ENCODE data around the gene KRTAP3-1. TPM values are rescaled to one million over a fixed set of nuclear protein-coding genes. Genes with fewer than 3 reads are reported as not detected.

Gene KRTAP3-1
- total RNA-seq, 1 donor from 2014 or later: not detected

DNA sequence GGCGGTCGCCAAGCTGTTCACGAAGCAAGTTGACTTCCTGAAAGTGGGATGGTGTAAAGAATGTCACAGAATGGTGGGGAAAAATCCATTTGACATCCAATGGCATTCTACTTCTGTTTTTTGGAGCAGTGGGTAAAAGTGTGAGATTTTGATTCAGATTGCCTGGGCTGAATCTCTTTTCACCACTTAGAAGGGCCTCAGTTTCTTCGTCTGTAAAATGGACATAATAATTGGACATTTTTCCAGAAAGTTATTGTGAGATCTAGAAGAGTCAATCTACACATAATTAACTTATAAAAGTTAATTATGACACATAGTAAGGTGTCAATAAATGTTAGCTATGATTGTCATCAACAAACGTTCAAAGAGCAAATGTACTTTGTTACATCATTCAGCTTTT, 27.8 kb downstream of the KRTAP3-1 start:
- no peak for DNase-seq (ENCODE audit: low spot score in 2 of 2)
- no peak for FAIRE-seq

DNA sequence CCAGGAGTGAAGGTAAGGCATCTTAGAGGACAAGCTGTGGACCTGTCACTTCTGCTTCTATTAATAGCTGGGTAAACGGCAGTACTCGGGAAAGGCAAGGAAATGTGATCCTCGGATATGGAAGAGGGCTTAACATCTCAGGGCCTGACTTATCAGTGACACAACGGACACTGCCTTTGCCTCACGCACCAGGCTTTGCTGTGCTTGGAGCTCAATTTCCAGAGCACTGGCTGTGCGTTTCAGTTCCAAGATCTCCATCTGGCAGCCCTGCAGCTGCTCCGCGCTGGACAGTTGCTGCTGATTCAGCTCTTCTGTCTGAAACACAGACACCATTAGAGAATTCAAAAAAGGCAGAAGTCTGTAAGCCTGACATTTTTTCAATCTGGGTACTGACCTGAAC, 28.3 kb downstream of the KRTAP3-1 start:
- DNase-seq (ENCODE audit: low spot score in 2 of 2) (peak; percentile 2 to 17), FAIRE-seq (no peak)

DNA sequence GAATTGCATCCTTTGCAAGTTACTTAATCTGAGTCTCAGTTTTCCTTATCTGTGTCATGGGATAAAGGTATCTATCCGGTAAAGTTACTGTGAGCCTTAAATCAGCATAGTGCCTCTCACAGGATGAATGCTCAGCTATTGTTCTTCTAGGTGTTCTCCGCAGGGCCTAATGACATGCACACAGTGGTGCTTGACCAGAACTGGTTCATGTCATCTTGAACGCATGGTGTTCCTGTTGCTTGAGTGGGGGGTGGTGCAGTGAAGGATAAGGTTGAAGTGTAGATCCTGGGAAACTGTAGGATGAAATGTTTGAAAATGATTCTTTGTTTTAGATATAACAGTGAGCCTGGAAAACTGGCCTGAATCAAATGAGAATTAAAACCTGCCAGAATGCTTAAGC, 28.8 kb downstream of the KRTAP3-1 start:
- FAIRE-seq: no peak
- no peak for DNase-seq (ENCODE audit: low spot score in 2 of 2)

DNA sequence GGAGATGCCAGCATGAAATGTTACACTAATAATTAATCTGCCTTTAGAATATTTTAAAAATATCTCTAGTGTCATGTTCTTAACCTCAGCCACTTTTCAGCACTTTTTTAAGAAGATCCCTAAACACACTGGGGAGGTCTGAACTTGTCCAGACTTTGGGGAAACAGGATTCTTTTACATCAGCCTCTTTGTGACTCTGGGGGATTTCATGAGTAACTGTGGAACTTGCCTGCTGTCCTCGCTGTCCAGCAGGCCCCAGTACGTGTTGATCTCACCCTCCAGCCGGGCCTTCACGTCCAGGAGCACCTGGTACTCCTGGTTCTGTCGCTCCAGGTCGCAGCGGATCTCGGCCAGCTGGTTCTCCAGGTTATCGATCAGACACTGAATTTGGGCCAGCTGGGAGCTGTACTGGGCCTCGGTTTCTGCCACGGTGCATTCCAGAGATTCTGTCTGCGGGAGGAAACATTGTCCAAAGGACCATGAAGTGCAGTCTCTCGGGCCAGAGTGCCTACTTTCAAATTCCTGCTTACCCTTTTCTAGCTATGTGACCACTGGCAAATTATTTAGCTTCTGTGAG, 30.3 kb downstream of the KRTAP3-1 start:
- no peak for FAIRE-seq
- DNase-seq (ENCODE audit: low spot score in 2 of 2): no peak

DNA sequence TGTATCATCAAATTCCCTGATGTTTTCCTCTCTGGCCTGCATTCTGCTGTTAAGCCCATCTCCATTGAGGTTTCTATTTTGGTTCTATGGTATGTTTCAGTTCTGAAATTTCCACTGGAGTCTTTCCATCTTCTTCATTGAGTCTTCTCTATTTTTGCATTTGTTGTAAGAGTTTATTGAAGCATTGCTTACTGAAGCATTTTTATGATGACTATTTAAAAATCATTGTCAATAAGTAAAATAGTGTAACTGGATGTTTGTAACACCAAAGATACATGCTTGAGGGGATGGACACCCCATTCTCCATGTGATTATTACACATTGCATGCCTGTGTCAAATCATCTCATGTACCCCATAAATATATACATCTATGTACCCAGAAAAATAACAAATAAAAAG, 33.4 kb downstream of the KRTAP3-1 start:
- DNase-seq (ENCODE audit: low spot score in 2 of 2) (no peak), FAIRE-seq (no peak)

DNA sequence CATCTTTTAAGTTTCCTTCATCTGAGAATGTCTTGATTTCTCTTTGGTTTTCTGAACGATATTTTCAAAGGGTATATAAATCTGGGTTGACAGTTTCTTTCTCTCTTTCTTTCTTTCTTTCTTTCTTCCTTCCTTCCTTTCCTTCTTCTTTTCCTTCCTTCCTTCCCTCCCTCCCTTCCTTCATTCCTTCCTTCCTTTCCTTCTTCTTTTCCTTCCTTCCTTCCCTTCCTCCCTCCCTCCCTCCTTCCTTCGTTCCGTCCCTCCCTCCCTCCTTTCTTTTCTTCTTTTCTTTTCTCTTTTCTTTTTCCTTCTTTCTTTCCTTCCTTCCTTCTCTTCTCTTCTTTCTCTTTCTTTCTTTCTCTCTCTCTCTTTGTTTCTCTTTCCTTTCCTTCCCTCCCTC, 34.6 kb downstream of the KRTAP3-1 start:
- FAIRE-seq: no peak
- no peak for DNase-seq (ENCODE audit: low spot score in 2 of 2)

DNA sequence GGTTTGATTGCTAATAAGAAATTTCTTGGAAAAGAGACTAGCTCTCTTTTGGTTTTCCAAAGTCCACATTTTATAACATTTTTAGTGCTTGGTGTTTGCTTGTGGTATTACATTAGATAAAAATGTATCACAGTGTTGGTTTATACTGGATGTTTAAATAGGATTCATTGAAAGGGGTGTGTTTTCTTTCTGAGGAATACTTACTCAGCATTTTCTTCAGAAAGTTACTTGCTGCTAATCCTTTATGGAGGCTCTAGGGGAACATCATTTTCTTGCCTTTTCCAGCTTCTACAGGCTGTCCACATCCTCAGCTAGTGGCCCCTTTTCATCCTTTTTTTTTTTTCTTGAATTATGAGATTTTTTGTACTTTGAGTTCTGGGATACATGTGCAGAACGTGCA, 41.3 kb downstream of the KRTAP3-1 start:
- DNase-seq (ENCODE audit: low spot score in 2 of 2) (no peak), FAIRE-seq (no peak)

DNA sequence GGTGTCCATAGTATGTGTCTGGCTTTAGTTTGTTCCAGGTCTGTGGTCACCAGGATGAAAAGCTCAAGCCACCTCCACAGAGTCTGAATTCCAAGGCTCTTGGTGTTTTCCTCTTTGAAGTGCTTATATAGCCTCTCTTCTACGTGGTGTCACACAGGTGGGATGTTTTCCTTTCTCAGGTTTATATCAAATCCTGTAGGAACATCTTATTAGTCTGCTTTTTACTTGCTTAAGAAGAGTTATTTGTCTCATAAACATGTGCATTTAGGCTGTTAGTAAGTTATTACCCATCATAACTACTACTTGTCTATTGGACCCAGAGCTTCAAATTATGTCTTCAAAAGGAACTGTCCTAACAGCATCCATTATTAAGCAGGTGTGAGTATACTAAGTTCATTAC, 42.1 kb downstream of the KRTAP3-1 start, which contains the start of gene KRT39:
KRT39 (minus strand) TSS at position 101 of the 400 bp plus-strand sequence; CDS start at position 9, 92 bp downstream.
- DNase-seq (ENCODE audit: low spot score in 2 of 2): no peak
- no peak for FAIRE-seq

DNA sequence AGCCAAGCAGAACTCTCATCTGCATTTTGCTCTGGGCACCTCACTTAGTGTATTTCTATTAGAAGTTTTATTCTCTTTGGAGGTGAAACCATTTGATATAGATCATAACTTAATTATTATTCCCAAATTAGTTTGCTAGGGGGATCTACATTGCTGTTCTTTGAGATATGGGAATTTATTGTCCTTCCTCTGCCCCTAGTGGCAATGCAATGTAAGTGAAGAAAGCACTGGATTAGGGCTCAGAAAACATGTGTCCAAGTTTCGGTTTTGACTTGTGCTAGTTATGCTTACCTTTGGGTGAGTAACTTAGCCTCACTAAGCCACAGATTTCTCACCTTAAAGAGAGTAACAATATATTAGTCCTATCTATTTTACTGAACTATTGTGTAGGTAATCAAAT, 45.1 kb downstream of the KRTAP3-1 start:
- DNase-seq (ENCODE audit: low spot score in 2 of 2): no peak
- no peak for FAIRE-seq

DNA sequence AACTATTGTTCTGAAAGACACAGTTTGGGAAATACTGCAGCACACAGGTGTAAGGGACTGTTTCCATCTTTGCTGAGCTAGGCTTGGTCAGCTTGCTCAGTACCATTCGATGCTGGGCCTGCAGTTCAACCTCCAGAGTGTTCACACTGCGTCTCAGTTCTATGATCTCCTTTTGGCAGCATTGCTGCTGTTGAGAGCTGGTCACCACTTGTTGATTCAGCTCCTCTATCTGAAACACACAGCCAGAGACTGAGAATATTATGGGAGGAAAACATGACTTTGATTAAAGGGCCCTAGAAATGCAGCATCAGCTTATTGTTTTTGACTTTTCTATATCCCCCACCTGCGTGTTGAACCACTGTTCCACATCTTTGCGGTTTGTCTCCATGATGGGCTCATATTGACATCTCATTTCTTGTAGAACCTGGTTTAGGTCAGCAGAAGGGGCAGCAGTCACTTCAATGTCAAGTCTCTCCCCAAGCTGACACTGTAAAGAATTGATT, 46.8 kb downstream of the KRTAP3-1 start:
- no peak for FAIRE-seq
- no peak for DNase-seq (ENCODE audit: low spot score in 2 of 2)

DNA sequence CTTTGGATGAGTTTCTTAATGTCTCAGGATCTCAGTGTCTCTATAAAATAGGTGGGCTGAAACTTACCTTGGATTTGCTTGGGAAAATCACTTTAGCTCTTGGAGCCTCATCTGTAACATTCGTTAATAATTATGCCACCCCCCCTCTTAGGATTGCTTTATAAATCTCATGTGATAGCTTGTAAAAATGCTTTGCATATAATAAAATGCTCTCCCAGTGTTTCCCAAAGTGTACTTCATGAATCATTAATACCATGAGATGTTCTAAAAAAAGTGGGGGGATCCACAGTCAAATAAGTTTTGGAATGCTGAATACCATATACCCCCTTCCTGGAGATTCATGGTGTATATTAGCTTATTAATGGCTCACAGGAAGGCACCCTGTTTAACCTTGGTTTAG, 47.3 kb downstream of the KRTAP3-1 start:
- no peak for DNase-seq (ENCODE audit: low spot score in 2 of 2)
- no peak for FAIRE-seq

DNA sequence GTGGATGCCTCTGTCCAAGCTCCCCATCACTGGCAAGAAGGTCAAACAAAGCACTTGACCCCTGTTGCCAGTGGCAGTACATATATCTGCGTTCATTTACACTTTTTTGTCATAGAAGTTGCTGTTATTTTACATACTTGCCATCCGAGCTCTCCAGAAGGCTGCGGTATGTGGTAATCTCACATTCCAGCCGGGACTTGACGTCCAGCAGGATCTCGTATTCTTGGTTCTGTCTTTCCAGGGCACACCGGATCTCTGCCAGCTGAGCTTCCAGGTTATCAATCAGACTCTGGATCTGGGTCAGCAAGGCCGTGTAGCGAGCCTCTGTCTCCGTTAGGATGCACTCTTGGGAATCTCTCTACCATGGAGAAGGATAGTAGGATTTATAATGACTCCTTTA, 48.8 kb downstream of the KRTAP3-1 start:
- no peak for FAIRE-seq
- no peak for DNase-seq (ENCODE audit: low spot score in 2 of 2)

Small RNA genes within 50 kb of the gene (small RNA-seq; reads per million reads assigned to genes)
- not detected for gene KRTAP3-4P

Other genes with a start within 250 kb of the KRTAP3-1 start
- gene KRT26, start 236.9 kb downstream of the KRTAP3-1 start, total RNA-seq: not detected
- not detected for gene KRT27, start 226.6 kb downstream of the KRTAP3-1 start, total RNA-seq
- not detected for gene KRT28, start 209.2 kb downstream of the KRTAP3-1 start, total RNA-seq
- 2.4 TPM for gene KRT10, start 186.5 kb downstream of the KRTAP3-1 start, total RNA-seq
- gene KRT12, start 141.9 kb downstream of the KRTAP3-1 start, total RNA-seq: not detected
- gene KRT20, start 123.9 kb downstream of the KRTAP3-1 start, total RNA-seq: not detected
- gene KRT23, start 71.5 kb downstream of the KRTAP3-1 start, total RNA-seq: 0.41 TPM
- gene KRT39, start 42.2 kb downstream of the KRTAP3-1 start, total RNA-seq: not detected
- not detected for gene KRT40, start 24.8 kb downstream of the KRTAP3-1 start, total RNA-seq
- not detected for gene KRTAP3-3, start 15.0 kb downstream of the KRTAP3-1 start, total RNA-seq
- gene KRTAP3-2, start 9.2 kb downstream of the KRTAP3-1 start, total RNA-seq: not detected
- gene KRTAP1-5, start 18.1 kb upstream of the KRTAP3-1 start, total RNA-seq: not detected
- not detected for gene KRTAP1-4, start 21.1 kb upstream of the KRTAP3-1 start, total RNA-seq
- not detected for gene KRTAP1-3, start 25.7 kb upstream of the KRTAP3-1 start, total RNA-seq
- gene KRTAP1-1, start 32.3 kb upstream of the KRTAP3-1 start, total RNA-seq: not detected
- gene KRTAP2-1, start 38.2 kb upstream of the KRTAP3-1 start, total RNA-seq: not detected
- not detected for gene KRTAP2-2, start 46.1 kb upstream of the KRTAP3-1 start, total RNA-seq
- gene KRTAP2-3, start 51.0 kb upstream of the KRTAP3-1 start, total RNA-seq: not detected
- gene KRTAP2-4, start 56.8 kb upstream of the KRTAP3-1 start, total RNA-seq: not detected
- gene KRTAP4-7, start 75.0 kb upstream of the KRTAP3-1 start, total RNA-seq: not detected
- not detected for gene KRTAP4-8, start 89.0 kb upstream of the KRTAP3-1 start, total RNA-seq
- gene KRTAP4-16, start 93.1 kb upstream of the KRTAP3-1 start, total RNA-seq: not detected
- not detected for gene KRTAP4-9, start 96.3 kb upstream of the KRTAP3-1 start, total RNA-seq
- not detected for gene KRTAP4-11, start 109.2 kb upstream of the KRTAP3-1 start, total RNA-seq
- gene KRTAP4-12, start 115.1 kb upstream of the KRTAP3-1 start, total RNA-seq: not detected
- gene KRTAP4-6, start 131.4 kb upstream of the KRTAP3-1 start, total RNA-seq: not detected
- not detected for gene KRTAP4-5, start 140.7 kb upstream of the KRTAP3-1 start, total RNA-seq
- gene KRTAP4-4, start 151.6 kb upstream of the KRTAP3-1 start, total RNA-seq: not detected
- not detected for gene KRTAP4-3, start 159.1 kb upstream of the KRTAP3-1 start, total RNA-seq
- not detected for gene KRTAP4-2, start 169.1 kb upstream of the KRTAP3-1 start, total RNA-seq
- not detected for gene KRTAP4-1, start 175.8 kb upstream of the KRTAP3-1 start, total RNA-seq
- gene KRTAP9-1, start 180.8 kb upstream of the KRTAP3-1 start, total RNA-seq: not detected
- not detected for gene KRTAP9-2, start 217.5 kb upstream of the KRTAP3-1 start, total RNA-seq
- gene KRTAP9-3, start 223.3 kb upstream of the KRTAP3-1 start, total RNA-seq: not detected
- gene KRTAP9-8, start 228.9 kb upstream of the KRTAP3-1 start, total RNA-seq: not detected
- not detected for gene KRTAP9-4, start 240.6 kb upstream of the KRTAP3-1 start, total RNA-seq
- not detected for gene KRTAP9-9, start 246.3 kb upstream of the KRTAP3-1 start, total RNA-seq

All from frontal cortex (tissue), 4 donors.